Panc1 (cell line): ENCODE measurements around the gene MRPS11. TPM values are rescaled to one million over a fixed set of nuclear protein-coding genes. Genes with fewer than 3 reads are reported as not detected.

ENCODE experiments used
- ATAC-seq: fragments of 200-7000 bp; cut with Tn5 transposase; 2 replicates; pipeline ENCODE4 v1.9.1; 2020; ENCODE audit warnings: mild to moderate bottlenecking, moderate library complexity
- BruUV-seq: library from RNA; stranded (reverse); fragments of 400-500 nt; replicated peaks from 2 replicates; lab custom pipeline; 2021; lab: Mats Ljungman, UMichigan
- CTCF ChIA-PET: fragments of 300-600 bp; sonication (Branson Sonifier 250); formaldehyde crosslinking; loops from one replicate; lab custom pipeline; 2022; ENCODE audit warnings: antibody characterized with exemption; lab: Charles Lee
- POLR2A ChIA-PET: fragments of 300-600 bp; sonication (Branson Sonifier 250); formaldehyde crosslinking; loops from one replicate; lab custom pipeline; 2022; ENCODE audit warnings: antibody characterized with exemption; lab: Charles Lee
- DNase-seq: peaks from one replicate; pipeline ENCODE4 v3.0.0-alpha.2; 2010; ENCODE audit warnings: low read depth, low spot score
- H3K27ac ChIP-seq: 2 replicates; pipeline ENCODE4 v1.5.1; 2011; ENCODE audit warnings: mild to moderate bottlenecking, low read length, inconsistent platforms
- H3K27me3 ChIP-seq: fragments of 200-500 bp; sonication (Bioruptor generic); 2 replicates; pipeline ENCODE4 v1.6.0; 2014; ENCODE audit warnings: low read length, inconsistent platforms; ENCODE audit not compliant: control insufficient read depth, insufficient read depth
- H3K36me3 ChIP-seq: fragments of 200-500 bp; sonication (Bioruptor generic); 2 replicates; pipeline ENCODE4 v1.5.1; 2014; ENCODE audit warnings: inconsistent platforms, mild to moderate bottlenecking, low read length, moderate library complexity; ENCODE audit not compliant: control insufficient read depth, insufficient read depth
- H3K4me1 ChIP-seq: 2 replicates; pipeline ENCODE4 v1.5.1; 2011; ENCODE audit warnings: inconsistent platforms, mild to moderate bottlenecking, low read length, moderate library complexity; ENCODE audit not compliant: control insufficient read depth, insufficient read depth
- H3K4me3 ChIP-seq, 2 experiments: 2 replicates each; pipeline ENCODE4 v1.5.1; 2011 to 2012; ENCODE audit warnings: low read depth in 2 of 2, low read length in 2 of 2, mild to moderate bottlenecking in 2 of 2, inconsistent platforms in 1 of 2, moderate library complexity in 1 of 2
- H3K9me3 ChIP-seq: fragments of 200-500 bp; sonication (Bioruptor generic); 2 replicates; pipeline ENCODE4 v1.5.1; 2014; ENCODE audit warnings: low read depth, mild to moderate bottlenecking, inconsistent platforms, low read length, moderate library complexity; ENCODE audit not compliant: control insufficient read depth, insufficient read depth
- CTCF ChIP-seq: fragments of 450-650 bp; IDR thresholded peaks from 2 replicates; pipeline ENCODE4 v1.5.1; 2017; ENCODE audit warnings: mild to moderate bottlenecking
- POLR2AphosphoS5 ChIP-seq: IDR thresholded peaks from 2 replicates; pipeline ENCODE4 v1.6.1; 2012; ENCODE audit warnings: mild to moderate bottlenecking, low read depth, low read length, moderate library complexity
- REST ChIP-seq, 2 experiments: IDR thresholded peaks; 2 replicates each; pipeline ENCODE4 v1.6.1; 2011 to 2012; ENCODE audit warnings: low read depth in 2 of 2, control low read depth in 1 of 2, low read length in 1 of 2, mild to moderate bottlenecking in 1 of 2, moderate library complexity in 1 of 2; ENCODE audit not compliant: insufficient read depth in 1 of 2
- SIN3A ChIP-seq: IDR thresholded peaks from 2 replicates; pipeline ENCODE4 v1.6.1; 2012; ENCODE audit warnings: low read depth, mild to moderate bottlenecking, low read length, moderate library complexity, borderline replicate concordance; ENCODE audit not compliant: insufficient read depth
- TCF7L2 ChIP-seq: IDR thresholded peaks from 2 replicates; pipeline ENCODE4 v1.6.1; 2011; ENCODE audit warnings: mild to moderate bottlenecking, low read depth, low read length, inconsistent platforms
- in situ Hi-C: cut with HindIII; loops from 2 replicates; pipeline ENCODE4 v1.10.0; 2016; ENCODE audit warnings: low sequenced_read_pairs, low pct_unique_long_range_greater_than_20kb
- intact Hi-C: fragments of 100-400 bp; cut with micrococcal nuclease; formaldehyde crosslinking; loops from one replicate; pipeline ENCODE4 v1.10.0; 2022; ENCODE audit not compliant: unreplicated experiment
- total RNA-seq: library from RNA; stranded (reverse); gene quantifications from one replicate; pipeline ENCODE4 v1.2.1, GENCODE V29; 2021; ENCODE audit not compliant: unreplicated experiment

MRPS11 gene
- total RNA-seq, 1 experiment from 2014 or later: 76.9 TPM

- ATAC-seq (no peak), DNase-seq (no peak)
- Histone ChIP-seq H3K4me3 (no peak overlapping the region), H3K27me3 (0 out of 2 replicates have a peak, but pooled peaks cover 5% of the 10 kb centered on the region), H3K9me3 (no peaks in the 10 kb centered on the region), H3K36me3 (no peaks in the 10 kb centered on the region), H3K4me1 (no peaks in the 10 kb centered on the region), H3K27ac (no peak overlapping the region)
- intact Hi-C loops (no loop called here), in situ Hi-C loops (no loop called here)
- TF ChIP-seq SIN3A (no peak), REST (IDR thresholded peaks at IDR 0.05; ENCODE audit: insufficient read depth in 1 of 2, low read depth in 2 of 2, low read length in 1 of 2) (no peak), CTCF (no peak), POLR2AphosphoS5 (no peak), TCF7L2 (no peak)
- ChIA-PET CTCF (no interaction called here), POLR2A (no interaction called here)
- BruUV-seq: no TSS peak
Observed at GRCh38 chr15:88428053-88428452, 39.5 kb upstream of the MRPS11 start.

GRCh38 chr15:88428805-88429605 is 38.5 kb upstream of the MRPS11 start:
- intact Hi-C loops (no loop called here), in situ Hi-C loops (no loop called here)
- ATAC-seq (no peak), DNase-seq (no peak)
- Histone ChIP-seq H3K4me3 (no peak overlapping the region), H3K36me3 (no peaks in the 10 kb centered on the region), H3K27ac (no peak overlapping the region), H3K4me1 (no peaks in the 10 kb centered on the region), H3K9me3 (no peaks in the 10 kb centered on the region), H3K27me3 (peaks cover 7% of the 10 kb centered on the region; the same call in 1 of the 2 replicates)
- POLR2A ChIA-PET: no interaction called here
- no TSS peak for BruUV-seq
- CTCF ChIA-PET: interaction anchor here (0.5 kb wide), 1 partner anchor 53 kb away, joined by 5 read pairs; no protein-coding TSS in a partner anchor
- TF ChIP-seq SIN3A: no peak
- TF ChIP-seq CTCF: no peak
- TF ChIP-seq POLR2AphosphoS5: no peak
- TF ChIP-seq TCF7L2: no peak
- TF ChIP-seq REST (IDR thresholded peaks at IDR 0.05; ENCODE audit: insufficient read depth in 1 of 2, low read depth in 2 of 2, low read length in 1 of 2): no peak
